Adrenal gland (tissue), 5 donors: ENCODE data around the gene TMEM151B.

Experiments
- POLR2A ChIP-seq, 2 donors: fragments of 450-650 bp; IDR thresholded peaks; one replicate each; pipeline ENCODE4 v1.6.1; 2017; ENCODE audit warnings: antibody characterized with exemption in 2 of 2, mild to moderate bottlenecking in 2 of 2, moderate library complexity in 1 of 2
- TF ChIP-seq, protein P1 (sequence below), 6 experiments: fragments of 450-650 bp in 4 of 6; fragments of 200-600 bp in 2 of 6; sonication (generic) in 1 of 6; IDR thresholded peaks; 1 replicate in 5 of 6; 2 replicates in 1 of 6; pipeline versions ENCODE4 v1.5.1 to v1.8.0; 2016 to 2021; ENCODE audit warnings: antibody characterized with exemption in 6 of 6, mild to moderate bottlenecking in 2 of 6, moderate library complexity in 1 of 6
- donor health status: DM: no; HTN: no; CAD: no.

DNA sequence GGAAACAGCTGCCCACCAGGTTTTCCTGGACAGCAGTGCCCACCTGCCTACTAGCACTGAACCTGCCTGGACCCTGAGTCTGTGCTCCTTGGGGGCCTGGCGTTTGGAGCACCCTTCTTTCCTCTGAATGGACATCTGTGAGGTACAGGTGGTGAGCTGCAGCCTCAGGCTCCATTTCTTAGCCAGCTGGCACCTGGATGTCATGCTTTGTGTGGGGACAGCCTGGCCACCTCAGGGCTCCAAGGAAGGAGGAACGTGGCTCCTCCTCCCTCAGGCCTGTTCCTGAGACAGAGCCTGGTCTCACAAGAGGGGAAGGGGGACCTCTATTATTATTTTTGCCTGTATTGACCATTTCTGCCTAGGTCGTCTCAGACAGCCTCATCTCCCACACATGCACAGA, 8.1 kb downstream of the TMEM151B start:
- TF ChIP-seq, protein P1, sequence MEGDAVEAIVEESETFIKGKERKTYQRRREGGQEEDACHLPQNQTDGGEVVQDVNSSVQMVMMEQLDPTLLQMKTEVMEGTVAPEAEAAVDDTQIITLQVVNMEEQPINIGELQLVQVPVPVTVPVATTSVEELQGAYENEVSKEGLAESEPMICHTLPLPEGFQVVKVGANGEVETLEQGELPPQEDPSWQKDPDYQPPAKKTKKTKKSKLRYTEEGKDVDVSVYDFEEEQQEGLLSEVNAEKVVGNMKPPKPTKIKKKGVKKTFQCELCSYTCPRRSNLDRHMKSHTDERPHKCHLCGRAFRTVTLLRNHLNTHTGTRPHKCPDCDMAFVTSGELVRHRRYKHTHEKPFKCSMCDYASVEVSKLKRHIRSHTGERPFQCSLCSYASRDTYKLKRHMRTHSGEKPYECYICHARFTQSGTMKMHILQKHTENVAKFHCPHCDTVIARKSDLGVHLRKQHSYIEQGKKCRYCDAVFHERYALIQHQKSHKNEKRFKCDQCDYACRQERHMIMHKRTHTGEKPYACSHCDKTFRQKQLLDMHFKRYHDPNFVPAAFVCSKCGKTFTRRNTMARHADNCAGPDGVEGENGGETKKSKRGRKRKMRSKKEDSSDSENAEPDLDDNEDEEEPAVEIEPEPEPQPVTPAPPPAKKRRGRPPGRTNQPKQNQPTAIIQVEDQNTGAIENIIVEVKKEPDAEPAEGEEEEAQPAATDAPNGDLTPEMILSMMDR (IDR thresholded peaks at IDR 0.05) = no peak
- TF ChIP-seq POLR2A (IDR thresholded peaks at IDR 0.05) = no peak
